SH-SY5Y (cell line): Measurements from ENCODE around the gene TPX2.

ENCODE experiments used
- GATA2 ChIP-seq: IDR thresholded peaks from 2 replicates; pipeline ENCODE4 v1.6.1; 2011; ENCODE audit warnings: mild to moderate bottlenecking, low read depth, low read length
- GATA3 ChIP-seq: IDR thresholded peaks from 2 replicates; pipeline ENCODE4 v1.6.1; 2011; ENCODE audit warnings: low read depth, mild to moderate bottlenecking, low read length, moderate library complexity

DNA sequence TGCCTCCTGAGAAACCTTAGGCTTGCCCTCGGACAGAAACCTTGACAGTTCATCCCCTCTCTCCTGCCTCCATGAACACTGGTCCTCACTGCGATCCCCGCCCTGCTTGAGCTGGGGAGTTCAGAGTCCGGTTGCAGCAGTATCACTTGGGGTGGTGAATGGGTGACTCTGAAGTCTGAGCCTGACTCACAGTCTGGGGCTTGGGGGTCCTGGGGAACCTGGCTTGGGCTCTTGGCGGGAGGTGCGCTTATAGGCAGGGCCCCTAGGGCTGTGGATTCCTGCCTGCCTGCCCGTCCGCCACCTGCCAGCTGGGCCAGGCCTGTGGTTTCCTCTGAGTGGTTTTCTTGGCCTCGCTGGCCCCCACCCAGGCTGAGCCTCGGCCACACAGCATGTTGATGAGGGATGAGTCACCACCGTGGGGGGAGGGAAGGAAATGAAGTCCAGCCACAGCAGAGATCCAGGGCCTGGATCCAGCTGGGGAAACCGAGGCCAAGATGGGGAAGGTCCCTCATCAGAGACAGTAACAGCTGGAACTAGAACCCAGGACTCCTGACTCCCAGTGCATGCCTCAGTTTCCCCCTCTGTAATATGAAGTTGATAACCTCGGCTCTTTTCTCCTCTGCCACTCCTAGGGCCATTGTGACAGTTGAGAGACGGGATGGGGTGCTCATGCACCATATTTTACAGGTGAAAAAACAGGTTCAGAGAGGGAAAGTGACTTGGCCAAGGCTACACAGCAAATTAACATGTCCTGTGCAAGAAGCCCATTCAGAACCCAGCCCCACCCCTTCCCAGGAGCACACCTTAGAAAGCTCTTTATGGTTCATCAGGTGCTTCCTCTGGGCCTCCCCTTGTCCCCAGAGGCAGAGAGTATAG lies 97.1 kb downstream of the TPX2 start:
- TF ChIP-seq GATA2 (no peak), GATA3 (no peak)
